Skeletal muscle satellite cell (primary cell): ENCODE results near the gene OTUD7B.
A peak's percentile ranks its signal among the peaks of the same experiment; 100 is the strongest.

ENCODE experiments used
- H3K27me3 ChIP-seq: 2 replicates; pipeline ENCODE4 v1.7.0; 2013; ENCODE audit warnings: low read length; ENCODE audit not compliant: control insufficient read depth, insufficient read depth
- H3K36me3 ChIP-seq: 2 replicates; pipeline ENCODE4 v1.7.0; 2013; ENCODE audit warnings: mild to moderate bottlenecking, control low read depth, low read length; ENCODE audit not compliant: insufficient read depth
- H3K4me1 ChIP-seq: 2 replicates; pipeline ENCODE4 v1.7.0; 2013; ENCODE audit warnings: low read length; ENCODE audit not compliant: control insufficient read depth, insufficient read depth
- H3K4me2 ChIP-seq: 2 replicates; pipeline ENCODE4 v1.7.0; 2013; ENCODE audit warnings: mild to moderate bottlenecking, low read length
- H3K4me3 ChIP-seq: 2 replicates; pipeline ENCODE4 v1.7.0; 2013; ENCODE audit warnings: low read length
- H3K9ac ChIP-seq: 2 replicates; pipeline ENCODE4 v1.7.0; 2013; ENCODE audit warnings: mild to moderate bottlenecking, low read depth, low read length, moderate library complexity
- H3K9me3 ChIP-seq: replicated peaks from 2 replicates; pipeline ENCODE4 v1.7.0; 2013; ENCODE audit warnings: mild to moderate bottlenecking, control low read depth, low read length

The OTUD7B gene

DNA sequence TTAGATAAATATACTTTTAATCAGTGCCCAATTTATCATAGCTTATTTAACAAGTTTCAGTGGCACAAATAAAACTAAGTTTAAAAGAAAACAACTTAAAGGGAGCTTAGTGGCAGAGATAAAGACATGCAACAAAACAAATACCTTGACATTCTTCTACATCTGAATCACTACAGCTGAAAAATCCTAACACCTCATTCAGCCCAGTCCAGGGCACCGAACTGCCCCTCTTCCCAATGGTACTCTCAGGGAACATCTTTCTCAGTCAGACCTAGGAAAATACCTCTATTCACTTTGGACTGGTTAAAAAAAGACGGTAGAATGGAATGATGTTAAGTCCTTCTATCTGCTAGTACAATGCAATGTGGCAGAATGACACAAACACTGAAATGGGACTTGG lies 8.3 kb downstream of the OTUD7B start:
- Histone ChIP-seq H3K36me3 (peaks cover 23% of the 10 kb centered on the region), H3K4me1 (peaks cover 30% of the 10 kb centered on the region), H3K9ac (no peak overlapping the region), H3K27me3 (no peaks in the 10 kb centered on the region), H3K9me3 (no peaks in the 10 kb centered on the region), H3K4me2 (no peak overlapping the region), H3K4me3 (no peak overlapping the region)

DNA sequence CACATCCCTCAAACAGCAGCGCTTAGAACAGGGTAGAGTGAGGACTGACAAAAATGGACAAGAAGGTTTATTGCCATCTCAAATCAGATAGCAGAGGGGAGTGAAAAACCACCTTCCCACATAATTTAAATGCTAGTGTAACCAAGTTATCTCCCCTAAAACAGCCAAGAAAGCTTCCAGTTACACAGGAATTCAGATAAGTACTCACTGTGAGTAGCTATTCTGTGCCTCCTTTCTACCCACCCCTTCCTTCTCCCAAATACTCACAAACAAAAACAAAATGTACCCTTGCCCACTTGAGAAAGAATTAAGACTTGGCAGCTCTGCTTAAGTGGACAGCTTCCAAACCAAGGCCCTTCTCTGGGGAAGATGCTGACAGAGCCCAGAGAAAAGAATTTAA lies 9.1 kb downstream of the OTUD7B start:
- Histone ChIP-seq H3K4me3 (no peak overlapping the region), H3K36me3 (peaks cover 23% of the 10 kb centered on the region), H3K4me2 (peak overlapping the region; percentile 51), H3K9me3 (no peaks in the 10 kb centered on the region), H3K27me3 (no peaks in the 10 kb centered on the region), H3K9ac (no peak overlapping the region), H3K4me1 (peaks cover 30% of the 10 kb centered on the region)

DNA sequence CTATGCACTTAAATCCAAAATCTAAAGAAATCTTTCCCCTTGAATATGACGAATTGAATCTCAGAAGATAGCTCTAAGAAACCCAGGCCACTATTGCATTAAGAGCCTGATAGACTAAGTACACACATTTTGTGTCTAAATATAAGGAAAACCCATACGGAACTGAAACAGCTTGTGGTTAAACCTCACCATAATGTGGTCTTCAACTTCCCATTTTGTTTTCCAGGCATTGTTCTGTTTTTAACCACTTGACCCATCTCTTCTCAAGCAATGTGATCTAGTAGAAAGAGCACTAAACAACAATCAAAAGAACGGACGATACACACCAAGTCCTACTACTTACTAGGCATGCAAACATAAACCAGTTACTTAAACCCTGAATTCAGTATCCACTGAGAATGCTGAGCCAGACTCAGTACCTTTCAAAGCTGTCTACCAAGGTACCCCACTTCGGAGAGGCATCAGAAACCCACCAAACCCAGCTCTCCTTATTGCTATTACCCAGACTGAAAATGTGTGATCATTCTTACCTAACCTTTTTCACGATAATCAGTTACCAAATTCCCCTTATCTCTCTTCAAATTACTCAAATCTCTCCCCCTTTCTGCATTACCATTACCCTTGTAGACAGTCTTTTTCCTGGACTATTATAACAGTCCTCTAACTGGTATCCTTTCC lies 12.8 kb downstream of the OTUD7B start:
- Histone ChIP-seq H3K4me3 (no peak overlapping the region), H3K27me3 (no peaks in the 10 kb centered on the region), H3K4me1 (peaks cover 41% of the 10 kb centered on the region), H3K4me2 (no peak overlapping the region), H3K9me3 (no peaks in the 10 kb centered on the region), H3K36me3 (peaks cover 20% of the 10 kb centered on the region), H3K9ac (no peak overlapping the region)

DNA sequence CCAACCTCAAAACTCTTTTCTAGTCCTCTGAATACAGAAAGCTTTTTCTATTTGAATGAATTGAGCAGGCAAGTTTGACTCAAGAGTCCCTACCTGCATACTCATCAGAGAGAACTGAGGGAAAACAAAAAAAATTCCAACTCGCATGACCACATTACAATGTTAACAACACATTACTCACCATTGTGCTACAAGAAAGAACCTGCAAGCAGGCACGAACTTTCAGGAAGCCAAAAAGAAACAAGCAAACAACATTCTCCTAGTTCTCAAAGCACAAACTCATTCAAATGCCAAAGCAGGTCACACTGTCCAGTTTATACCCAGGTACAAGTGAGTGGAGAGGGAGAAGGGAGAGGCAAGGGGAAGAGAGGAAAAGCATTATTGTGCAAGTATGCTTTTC lies 14.6 kb downstream of the OTUD7B start:
- Histone ChIP-seq H3K36me3 (peaks cover 20% of the 10 kb centered on the region), H3K9me3 (no peaks in the 10 kb centered on the region), H3K27me3 (no peaks in the 10 kb centered on the region), H3K4me1 (peaks cover 23% of the 10 kb centered on the region), H3K4me2 (peak overlapping the region; percentile 45), H3K9ac (no peak overlapping the region), H3K4me3 (no peak overlapping the region)

DNA sequence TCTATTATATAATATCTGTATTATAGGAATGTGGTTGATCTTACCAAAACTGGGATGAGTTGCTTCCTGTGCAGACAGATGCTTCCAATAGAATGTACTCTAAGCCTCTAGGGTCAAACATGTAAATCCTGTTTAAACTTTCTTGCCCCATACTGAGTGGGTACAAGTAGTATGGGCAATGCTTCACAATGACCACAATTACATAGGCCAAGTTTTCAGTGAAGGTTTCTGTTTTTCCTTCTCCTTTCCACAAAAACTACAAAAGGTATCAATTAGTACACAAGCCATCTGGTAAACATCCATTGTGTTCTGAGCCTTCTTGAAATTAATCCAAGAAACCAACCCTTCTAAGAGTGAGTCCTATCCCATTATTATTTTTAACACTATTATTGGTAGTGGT lies 16.8 kb downstream of the OTUD7B start:
- Histone ChIP-seq H3K9me3 (no peaks in the 10 kb centered on the region), H3K4me1 (peaks cover 24% of the 10 kb centered on the region), H3K4me3 (no peak overlapping the region), H3K4me2 (no peak overlapping the region), H3K36me3 (peaks cover 4% of the 10 kb centered on the region), H3K27me3 (no peaks in the 10 kb centered on the region), H3K9ac (no peak overlapping the region)

DNA sequence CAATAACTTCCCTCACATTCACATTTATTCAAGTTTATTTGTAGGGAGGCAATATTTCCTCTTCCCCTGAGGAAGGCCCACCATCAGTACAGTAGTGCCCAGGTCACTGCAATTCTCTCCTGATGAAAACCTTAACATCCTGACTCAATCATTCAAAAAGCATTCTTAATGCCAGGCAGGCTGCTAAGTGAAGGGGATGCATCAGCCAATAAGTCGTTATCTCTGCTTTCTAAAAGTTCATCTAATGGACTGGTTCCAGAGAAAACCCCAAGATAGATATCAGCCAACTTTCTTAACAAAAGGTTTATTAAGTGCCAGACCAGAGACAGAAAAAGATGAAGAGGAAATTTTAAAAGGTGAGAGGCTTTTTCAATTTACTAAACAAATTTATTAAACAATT lies 17.3 kb downstream of the OTUD7B start:
- Histone ChIP-seq H3K36me3 (peaks cover 4% of the 10 kb centered on the region), H3K9me3 (no peaks in the 10 kb centered on the region), H3K9ac (no peak overlapping the region), H3K4me1 (peaks cover 29% of the 10 kb centered on the region), H3K27me3 (no peaks in the 10 kb centered on the region), H3K4me3 (no peak overlapping the region), H3K4me2 (no peak overlapping the region)

DNA sequence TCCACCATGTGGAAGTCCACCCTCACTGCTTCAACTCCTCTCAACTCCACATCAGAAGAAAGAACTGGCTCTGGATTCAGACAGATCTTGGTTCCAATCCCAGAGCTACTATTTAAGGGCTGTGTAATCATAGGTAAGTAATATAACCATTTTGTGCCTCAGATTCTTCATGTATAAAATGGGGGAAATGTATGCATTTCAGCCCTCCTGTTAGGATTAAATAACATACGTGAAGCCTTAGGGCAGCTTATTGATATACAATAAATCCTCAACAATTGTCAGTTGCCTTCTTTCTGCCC lies 23.3 kb downstream of the OTUD7B start:
- H3K4me1 ChIP-seq, result peaks cover 30% of the 10 kb centered on the region
- peak overlapping the region; percentile 73 for H3K4me2 ChIP-seq
- no peak overlapping the region for H3K9ac ChIP-seq
- H3K9me3 ChIP-seq, result no peaks in the 10 kb centered on the region
- no peak overlapping the region for H3K4me3 ChIP-seq
- no peaks in the 10 kb centered on the region for H3K36me3 ChIP-seq
- no peaks in the 10 kb centered on the region for H3K27me3 ChIP-seq

DNA sequence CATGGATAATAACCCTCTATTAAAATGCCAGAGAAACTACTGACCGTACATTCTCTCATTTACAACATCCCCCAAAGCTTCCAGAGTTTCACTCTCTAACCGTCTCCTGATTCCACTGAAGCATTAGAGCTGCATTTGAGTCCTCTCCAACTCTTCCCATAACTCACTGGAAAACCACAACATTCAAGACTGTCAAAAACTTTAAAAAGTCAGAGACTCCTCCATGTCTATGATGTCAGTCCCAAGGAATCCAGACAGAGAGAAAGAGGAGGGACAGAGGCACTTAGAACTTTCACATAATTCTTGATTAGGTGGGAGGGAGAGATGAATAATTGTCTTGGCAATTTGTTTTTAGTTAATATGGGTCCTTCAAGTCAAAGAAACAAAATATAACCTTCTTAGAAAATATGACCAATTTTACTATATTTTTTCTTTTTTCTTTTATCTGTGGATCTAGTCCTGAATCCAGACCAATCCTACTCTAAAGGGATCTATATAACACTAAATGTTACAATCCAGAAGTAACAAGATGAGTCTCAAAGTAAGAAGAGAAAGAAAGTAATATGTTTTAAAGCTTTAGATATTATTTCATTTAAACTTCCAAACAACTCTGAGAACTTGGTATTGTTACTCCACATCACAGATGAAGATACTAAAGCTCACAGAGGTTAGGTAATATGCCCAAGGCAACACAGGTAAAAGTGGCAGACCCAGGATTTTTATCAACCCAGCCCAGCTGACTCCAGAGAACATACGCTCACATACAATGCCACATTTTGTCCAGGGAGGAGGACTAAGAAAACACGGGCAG lies 23.8 kb downstream of the OTUD7B start:
- Histone ChIP-seq H3K9me3 (no peaks in the 10 kb centered on the region), H3K36me3 (no peaks in the 10 kb centered on the region), H3K27me3 (no peaks in the 10 kb centered on the region), H3K9ac (peak overlapping the region; percentile 31), H3K4me2 (peak overlapping the region; percentile 73), H3K4me3 (peak overlapping the region; percentile 7), H3K4me1 (peaks cover 30% of the 10 kb centered on the region)

DNA sequence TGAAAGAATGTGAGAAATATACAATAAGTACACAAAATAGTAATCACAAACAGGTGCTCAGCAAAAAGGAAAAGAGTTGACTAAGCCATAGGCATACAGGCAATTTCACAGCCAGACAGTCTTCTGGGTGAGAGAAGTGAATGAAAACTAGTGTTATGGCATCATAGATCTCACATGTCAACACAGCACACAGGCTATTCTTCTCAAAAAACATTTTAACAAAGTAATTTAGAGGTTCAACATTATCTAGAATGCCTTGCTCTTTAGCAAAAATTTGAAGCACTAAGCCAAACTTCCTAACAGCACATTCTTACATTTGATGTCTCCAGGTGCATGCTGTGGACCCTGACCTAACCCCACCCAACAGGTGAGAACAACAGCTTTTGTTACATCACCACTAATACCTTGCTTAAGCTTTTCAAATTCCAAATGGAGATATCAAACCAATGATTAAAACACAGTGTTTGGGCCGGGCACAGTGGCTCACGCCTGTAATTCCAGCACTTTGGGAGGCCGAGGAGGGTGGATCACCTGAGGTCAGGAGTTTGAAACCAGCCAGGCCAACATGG lies 30.5 kb downstream of the OTUD7B start:
- H3K27me3 ChIP-seq, result no peaks in the 10 kb centered on the region
- no peak overlapping the region for H3K4me3 ChIP-seq
- H3K36me3 ChIP-seq, result peaks cover 11% of the 10 kb centered on the region
- H3K9me3 ChIP-seq, result no peaks in the 10 kb centered on the region
- no peak overlapping the region for H3K4me2 ChIP-seq
- H3K9ac ChIP-seq, result no peak overlapping the region
- peaks cover 27% of the 10 kb centered on the region for H3K4me1 ChIP-seq

DNA sequence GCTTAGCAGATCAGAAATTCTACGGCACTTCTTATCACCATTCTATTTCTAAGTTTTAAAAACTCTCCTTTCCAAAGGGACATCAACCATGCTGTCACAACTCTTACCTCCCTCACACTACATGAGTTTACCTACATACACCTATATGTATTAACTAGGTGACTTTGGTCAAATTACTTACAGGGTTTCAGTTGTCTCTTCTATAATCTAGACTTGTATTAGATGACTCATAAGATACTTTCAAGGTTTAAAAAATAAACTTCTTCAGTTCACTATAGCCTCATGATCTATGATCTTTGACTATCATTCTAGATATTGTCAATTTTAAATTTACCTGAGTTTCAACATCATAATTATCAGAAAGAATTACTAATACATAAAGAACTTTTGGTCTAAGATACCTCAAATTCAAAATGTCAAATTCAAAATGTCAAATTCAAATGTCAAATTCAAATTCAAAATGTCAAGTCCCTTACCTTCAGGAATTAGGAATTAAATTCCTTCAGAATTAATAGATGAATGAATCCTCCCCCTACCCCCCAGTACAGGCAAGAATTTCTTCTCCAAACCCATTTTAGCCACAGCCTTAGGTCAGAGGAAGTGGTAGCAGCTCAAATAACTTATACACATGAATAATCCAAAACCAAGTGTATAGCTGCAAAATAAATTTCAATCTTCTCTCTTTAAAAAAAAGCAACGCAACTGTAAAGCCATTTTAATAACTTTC lies 31.1 kb downstream of the OTUD7B start:
- no peak overlapping the region for H3K4me3 ChIP-seq
- H3K36me3 ChIP-seq, result peaks cover 14% of the 10 kb centered on the region
- H3K9me3 ChIP-seq, result no peaks in the 10 kb centered on the region

DNA sequence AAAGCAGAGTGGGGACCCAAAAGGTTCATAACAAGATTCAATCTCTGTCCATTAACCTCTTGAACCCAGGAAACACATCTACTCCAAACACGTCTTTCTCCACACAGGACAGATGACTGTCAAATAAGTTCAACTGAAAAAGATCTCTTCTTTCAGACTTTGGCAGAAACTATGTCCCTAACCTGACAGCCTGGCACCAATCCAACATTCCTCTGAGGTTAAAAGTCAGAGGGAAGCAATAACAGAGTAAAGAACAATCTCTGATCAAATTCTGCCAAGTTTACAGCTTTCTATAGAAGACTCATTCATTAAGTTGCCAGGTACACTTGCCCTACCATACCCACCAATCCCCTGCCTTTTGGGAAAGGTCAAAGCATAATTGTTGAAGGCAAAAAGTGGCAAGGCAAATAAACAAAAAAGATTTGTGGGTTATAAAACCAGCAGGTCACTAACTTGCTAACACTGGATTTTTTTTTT lies 31.9 kb downstream of the OTUD7B start:
- no peaks in the 10 kb centered on the region for H3K27me3 ChIP-seq
- no peak overlapping the region for H3K4me3 ChIP-seq
- peaks cover 27% of the 10 kb centered on the region for H3K4me1 ChIP-seq
- H3K9me3 ChIP-seq, result no peaks in the 10 kb centered on the region
- peak overlapping the region; percentile 27 for H3K4me2 ChIP-seq
- no peak overlapping the region for H3K9ac ChIP-seq
- H3K36me3 ChIP-seq, result peaks cover 20% of the 10 kb centered on the region

More for the DNA sequence above, 31.1 kb downstream of the OTUD7B start:
- Histone ChIP-seq H3K4me1 (peaks cover 27% of the 10 kb centered on the region), H3K27me3 (no peaks in the 10 kb centered on the region), H3K9ac (no peak overlapping the region), H3K4me2 (no peak overlapping the region)
